ENCODE measurements around the gene COG6.

The COG6 gene

GRCh38 chr13:39777021-39777420 lies 121.6 kb downstream of the COG6 start:
- Histone ChIP-seq H3K4me2 (ENCODE audit: low read depth, low read length) (no peak overlapping the region), H3K4me1 (ENCODE audit: low read length) (no peaks in the 10 kb centered on the region), H3K36me3 (replicated peaks; ENCODE audit: insufficient read depth, low read length) (no peaks in the 10 kb centered on the region), H3K79me2 (ENCODE audit: low read length) (no peaks in the 10 kb centered on the region), H3F3A (ENCODE audit: insufficient read depth, low read length) (no peaks in the 10 kb centered on the region), H3K9me2 (replicated peaks; ENCODE audit: insufficient read depth, low read length) (no peaks in the 10 kb centered on the region), H3K27ac (ENCODE audit: low read length) (no peak overlapping the region), H3K9ac (ENCODE audit: low read length) (no peak overlapping the region), H3K27me3 (replicated peaks; ENCODE audit: insufficient read depth, low read length) (no peaks in the 10 kb centered on the region), H3K4me3 (ENCODE audit: low read length) (no peak overlapping the region), H2AFZ (ENCODE audit: low read length) (no peak overlapping the region), H3K9me3 (replicated peaks; ENCODE audit: insufficient read depth, low read length) (no peaks in the 10 kb centered on the region), H4K20me1 (ENCODE audit: insufficient read depth, low read length) (no peaks in the 10 kb centered on the region)
- TF ChIP-seq EZH2phosphoT487 (IDR thresholded peaks at IDR 0.05; ENCODE audit: low read length) (no peak), EZH2 (optimal IDR thresholded peaks at IDR 0.05; ENCODE audit: low read depth, low read length) (no peak), CTCF (IDR thresholded peaks at IDR 0.05; ENCODE audit: low read length) (no peak)
- no peak for DNase-seq

- Histone ChIP-seq H3K27ac (ENCODE audit: low read length) (no peak overlapping the region), H3K4me1 (ENCODE audit: low read length) (no peaks in the 10 kb centered on the region), H3K27me3 (replicated peaks; ENCODE audit: insufficient read depth, low read length) (no peaks in the 10 kb centered on the region), H3K4me3 (ENCODE audit: low read length) (no peak overlapping the region), H3K9me2 (replicated peaks; ENCODE audit: insufficient read depth, low read length) (no peaks in the 10 kb centered on the region), H3K9me3 (replicated peaks; ENCODE audit: insufficient read depth, low read length) (no peaks in the 10 kb centered on the region), H3K79me2 (ENCODE audit: low read length) (no peaks in the 10 kb centered on the region), H3K4me2 (ENCODE audit: low read depth, low read length) (no peak overlapping the region), H3K9ac (ENCODE audit: low read length) (no peak overlapping the region), H4K20me1 (ENCODE audit: insufficient read depth, low read length) (no peaks in the 10 kb centered on the region), H3K36me3 (replicated peaks; ENCODE audit: insufficient read depth, low read length) (no peaks in the 10 kb centered on the region), H2AFZ (ENCODE audit: low read length) (no peak overlapping the region), H3F3A (ENCODE audit: insufficient read depth, low read length) (no peaks in the 10 kb centered on the region)
- TF ChIP-seq EZH2phosphoT487 (IDR thresholded peaks at IDR 0.05; ENCODE audit: low read length) (no peak), EZH2 (optimal IDR thresholded peaks at IDR 0.05; ENCODE audit: low read depth, low read length) (no peak), CTCF (IDR thresholded peaks at IDR 0.05; ENCODE audit: low read length) (peak; percentile 22)
- DNase-seq: peak; percentile 9
Observed at GRCh38 chr13:39777527-39778061, 122.1 kb downstream of the COG6 start.

GRCh38 chr13:39779337-39780265 lies 124.1 kb downstream of the COG6 start:
- Histone ChIP-seq H3K4me3 (ENCODE audit: low read length) (no peak overlapping the region), H3K4me1 (ENCODE audit: low read length) (no peaks in the 10 kb centered on the region), H3K9me2 (replicated peaks; ENCODE audit: insufficient read depth, low read length) (no peaks in the 10 kb centered on the region), H3K27me3 (replicated peaks; ENCODE audit: insufficient read depth, low read length) (no peaks in the 10 kb centered on the region), H3K27ac (ENCODE audit: low read length) (no peak overlapping the region), H2AFZ (ENCODE audit: low read length) (no peak overlapping the region), H3K79me2 (ENCODE audit: low read length) (no peaks in the 10 kb centered on the region), H3K36me3 (replicated peaks; ENCODE audit: insufficient read depth, low read length) (no peaks in the 10 kb centered on the region), H3K9ac (ENCODE audit: low read length) (no peak overlapping the region), H3K4me2 (ENCODE audit: low read depth, low read length) (no peak overlapping the region), H4K20me1 (ENCODE audit: insufficient read depth, low read length) (no peaks in the 10 kb centered on the region), H3F3A (ENCODE audit: insufficient read depth, low read length) (no peaks in the 10 kb centered on the region), H3K9me3 (replicated peaks; ENCODE audit: insufficient read depth, low read length) (no peaks in the 10 kb centered on the region)
- no peak for TF ChIP-seq EZH2phosphoT487 (IDR thresholded peaks at IDR 0.05; ENCODE audit: low read length)
- DNase-seq: no peak

- H3K27me3 ChIP-seq (replicated peaks; ENCODE audit: insufficient read depth, low read length): no peaks in the 10 kb centered on the region
- no peaks in the 10 kb centered on the region for H3K4me1 ChIP-seq (ENCODE audit: low read length)
- no peaks in the 10 kb centered on the region for H3F3A ChIP-seq (ENCODE audit: insufficient read depth, low read length)
- H3K4me2 ChIP-seq (ENCODE audit: low read depth, low read length): no peak overlapping the region
- no peak overlapping the region for H3K4me3 ChIP-seq (ENCODE audit: low read length)
- no peak overlapping the region for H2AFZ ChIP-seq (ENCODE audit: low read length)
- no peak for DNase-seq
- no peaks in the 10 kb centered on the region for H4K20me1 ChIP-seq (ENCODE audit: insufficient read depth, low read length)
- H3K36me3 ChIP-seq (replicated peaks; ENCODE audit: insufficient read depth, low read length): no peaks in the 10 kb centered on the region
- H3K9me2 ChIP-seq (replicated peaks; ENCODE audit: insufficient read depth, low read length): no peaks in the 10 kb centered on the region
- H3K9ac ChIP-seq (ENCODE audit: low read length): no peak overlapping the region
- H3K9me3 ChIP-seq (replicated peaks; ENCODE audit: insufficient read depth, low read length): no peaks in the 10 kb centered on the region
- no peak overlapping the region for H3K27ac ChIP-seq (ENCODE audit: low read length)
- TF ChIP-seq CTCF (IDR thresholded peaks at IDR 0.05; ENCODE audit: low read length) (no peak), EZH2 (optimal IDR thresholded peaks at IDR 0.05; ENCODE audit: low read depth, low read length) (no peak), EZH2phosphoT487 (IDR thresholded peaks at IDR 0.05; ENCODE audit: low read length) (no peak)
- no peaks in the 10 kb centered on the region for H3K79me2 ChIP-seq (ENCODE audit: low read length)
Observed at GRCh38 chr13:39780711-39781110, 125.2 kb downstream of the COG6 start.

All from MM.1S (cell line).